ENCODE measurements around the gene INPP5K.

Gene INPP5K

GRCh38 chr17:1484676-1485422 is 31.6 kb downstream of the INPP5K start:
- no peak for DNase-seq

GRCh38 chr17:1484060-1484535 is 32.3 kb downstream of the INPP5K start:
- no peak for DNase-seq

- no peak for DNase-seq
These were observed 33.7 kb downstream of the INPP5K start for GRCh38 chr17:1482680-1483079.

GRCh38 chr17:1481736-1482135 is 34.7 kb downstream of the INPP5K start:
- no peak for DNase-seq

- no peak for DNase-seq
These were observed 35.5 kb downstream of the INPP5K start for GRCh38 chr17:1480747-1481465.

- no peak for DNase-seq
These were observed 38.0 kb downstream of the INPP5K start for GRCh38 chr17:1478418-1478817.

- no peak for DNase-seq
These were observed 41.0 kb downstream of the INPP5K start for GRCh38 chr17:1475321-1475854.

GRCh38 chr17:1474402-1475189 is 41.8 kb downstream of the INPP5K start:
- DNase-seq = no peak

- DNase-seq = no peak
These were observed 42.6 kb downstream of the INPP5K start for GRCh38 chr17:1473841-1474240.

- DNase-seq = no peak
These were observed 43.2 kb downstream of the INPP5K start for GRCh38 chr17:1473170-1473569.

GRCh38 chr17:1471911-1472821 is 44.2 kb downstream of the INPP5K start:
- no peak for DNase-seq

- no peak for DNase-seq
These were observed 44.9 kb downstream of the INPP5K start for GRCh38 chr17:1471490-1471889.

- no peak for DNase-seq
These were observed 45.5 kb downstream of the INPP5K start for GRCh38 chr17:1470755-1471462.

- no peak for DNase-seq
These were observed 46.2 kb downstream of the INPP5K start for GRCh38 chr17:1470071-1470754.

- DNase-seq = no peak
These were observed 47.1 kb downstream of the INPP5K start for GRCh38 chr17:1469231-1469852.

- DNase-seq = no peak
These were observed 48.4 kb downstream of the INPP5K start for GRCh38 chr17:1467898-1468492.

GRCh38 chr17:1467258-1467657 is 49.2 kb downstream of the INPP5K start:
- no peak for DNase-seq

- no peak for DNase-seq
These were observed 52.2 kb downstream of the INPP5K start for GRCh38 chr17:1464186-1464585.

- no peak for DNase-seq
These were observed 54.0 kb downstream of the INPP5K start for GRCh38 chr17:1462164-1463112.

All from activated gamma-delta T cell treated with Interleukin-2 at 50 U/mL for 16 hours (primary cell).